Stimulated activated CD4-positive, alpha-beta T cell treated with anti-CD3 and anti-CD28 coated beads, Interleukin-15, amount 100 ng/mL, for 1 hour (primary cell): ENCODE data around the gene SRC.

Source experiments
- DNase-seq, 2 donors: peaks; one replicate each; pipeline ENCODE4 v3.0.0-alpha.2; 2020; ENCODE audit warnings: low read depth in 1 of 2, low spot score in 1 of 2

Gene SRC

DNA sequence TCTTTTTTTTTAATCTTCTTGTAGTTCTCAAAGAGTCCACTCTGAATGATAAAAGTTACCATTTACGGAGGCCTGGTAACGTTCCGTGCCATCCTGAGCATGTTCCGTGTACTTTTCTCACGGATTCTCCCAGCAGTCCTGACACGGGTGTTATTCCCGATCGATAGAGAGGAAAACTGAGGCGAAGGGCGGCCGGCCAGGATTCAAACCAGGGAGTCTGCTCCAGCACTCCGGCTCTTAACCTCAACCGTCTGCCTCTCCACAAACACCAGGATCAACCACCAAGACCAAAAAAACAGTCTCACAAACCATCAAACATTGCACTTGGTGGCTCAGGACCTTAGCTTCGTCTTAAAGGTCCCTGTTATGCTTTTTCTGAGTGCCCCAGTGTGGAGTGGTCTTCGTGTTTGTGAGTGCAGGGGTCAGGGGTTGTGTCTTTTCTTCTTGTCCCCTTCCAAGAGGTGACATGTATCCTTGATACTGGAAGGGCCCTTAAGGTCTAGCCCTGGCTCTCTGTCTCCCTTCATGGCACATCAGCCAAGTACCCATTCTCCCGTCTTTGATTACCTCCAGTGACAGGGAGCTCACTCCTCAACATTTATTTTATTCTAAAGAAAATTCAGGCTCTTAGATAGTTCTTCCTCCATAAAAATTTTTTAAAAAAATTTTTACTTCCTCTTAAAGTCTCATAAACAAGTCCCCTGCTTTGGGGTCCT, 35.1 kb downstream of the SRC start:
- no peak for DNase-seq

DNA sequence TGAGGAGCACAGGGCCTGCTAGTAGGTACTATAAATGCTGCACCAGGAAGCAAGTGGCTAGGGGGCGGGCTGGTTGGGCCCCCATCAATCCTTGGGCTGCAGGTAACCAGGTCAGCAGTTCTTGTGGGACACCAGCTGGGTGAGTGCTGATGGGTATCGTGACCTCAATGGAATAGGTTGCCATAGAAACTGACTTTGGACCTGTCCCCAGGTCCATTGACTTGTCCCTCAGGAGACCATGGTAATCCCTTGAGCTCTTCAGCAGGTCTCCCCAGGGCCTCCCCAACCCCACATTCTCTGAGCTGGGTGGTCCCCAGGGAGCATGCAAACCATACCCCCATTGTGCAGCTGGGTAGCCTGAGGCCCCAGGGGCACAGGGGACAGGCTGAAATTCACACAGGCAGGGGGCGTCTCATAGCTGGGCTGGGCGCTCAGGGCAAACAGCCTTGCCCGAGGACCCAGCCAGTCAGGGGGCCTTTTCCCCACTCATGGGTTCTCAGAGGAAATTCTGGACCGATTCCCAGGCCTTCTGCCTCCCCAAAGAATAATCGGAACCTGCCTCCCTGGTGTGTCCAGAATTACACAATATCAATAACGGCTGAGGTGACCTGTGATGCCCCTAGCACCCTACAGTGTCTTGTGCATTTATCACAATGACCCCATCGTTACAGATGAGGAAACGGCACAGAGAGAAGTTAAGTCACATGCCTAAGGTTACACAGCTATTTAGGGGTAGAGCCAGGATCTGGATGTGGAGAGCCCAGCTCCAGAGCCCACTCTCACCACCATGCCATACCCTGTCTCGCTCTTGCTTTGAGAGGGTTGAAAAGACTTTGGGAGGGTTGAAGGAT, 35.9 kb downstream of the SRC start:
- DNase-seq, result no peak

DNA sequence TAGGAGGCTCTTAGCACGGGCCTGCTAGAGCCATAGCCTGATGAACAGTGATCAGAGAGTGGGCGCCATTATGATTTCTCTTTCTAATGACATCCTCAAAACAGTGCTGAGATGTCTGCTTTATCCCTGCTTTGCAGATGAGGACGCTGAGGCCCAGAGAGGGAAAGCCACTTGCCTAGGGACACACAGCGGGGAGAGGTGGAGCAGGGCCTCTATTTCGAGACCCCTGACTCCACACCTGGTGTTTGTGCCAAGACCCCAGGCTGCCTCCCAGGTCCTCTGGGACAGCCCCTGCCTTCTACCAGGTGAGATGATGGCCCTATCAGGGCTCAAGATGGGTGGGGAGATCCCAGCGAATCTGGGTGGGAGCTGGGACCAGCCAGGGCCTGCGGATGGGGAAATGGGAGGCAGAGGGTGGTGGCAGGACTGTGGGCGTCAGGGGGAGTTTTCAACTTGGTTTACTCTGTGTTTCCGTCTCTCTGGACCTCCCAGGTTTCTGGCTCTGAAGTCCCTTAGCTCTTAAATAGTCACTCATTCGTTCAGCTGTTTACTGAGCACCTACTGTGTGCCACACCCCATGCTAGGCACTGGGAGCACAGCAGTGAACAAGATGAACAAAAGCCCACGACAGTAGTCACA, 36.7 kb downstream of the SRC start:
- DNase-seq, result no peak

DNA sequence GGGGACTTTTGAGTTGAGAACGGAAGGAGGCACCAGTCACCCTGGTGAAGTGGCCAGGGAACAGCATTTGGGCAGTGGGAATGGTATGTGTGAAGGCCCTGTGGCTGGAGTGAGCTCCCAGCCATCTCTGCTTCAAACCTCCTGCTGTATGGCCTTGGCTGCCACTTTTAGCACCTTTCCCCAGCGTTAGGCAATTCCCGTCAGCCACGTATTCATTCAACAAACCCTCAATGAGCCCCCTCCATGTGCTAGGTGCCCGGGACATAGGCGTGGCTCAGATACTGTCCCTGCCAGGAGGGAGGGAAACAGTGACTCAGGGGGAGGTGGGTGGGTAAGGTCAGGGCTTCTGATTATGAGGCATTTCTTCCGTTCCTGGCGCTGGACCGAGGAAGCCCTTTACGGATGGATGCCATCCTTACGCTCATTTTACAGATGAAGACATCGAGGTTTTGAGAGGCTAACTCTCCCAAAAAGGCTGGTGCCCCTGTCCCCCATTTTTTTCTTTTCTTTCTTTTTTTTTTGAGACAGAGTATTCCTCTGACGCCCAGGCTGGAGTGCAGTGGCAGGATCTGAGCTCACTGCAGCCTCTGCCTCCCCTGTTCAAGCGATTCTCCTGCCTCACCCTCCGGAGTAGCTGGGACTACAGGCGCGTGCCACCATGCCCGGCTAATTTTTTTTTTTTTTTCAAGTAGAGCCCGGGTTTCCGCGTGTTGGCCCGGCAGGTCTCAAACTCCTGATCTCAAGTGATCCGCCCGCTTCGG, 37.5 kb downstream of the SRC start:
- DNase-seq, result no peak

DNA sequence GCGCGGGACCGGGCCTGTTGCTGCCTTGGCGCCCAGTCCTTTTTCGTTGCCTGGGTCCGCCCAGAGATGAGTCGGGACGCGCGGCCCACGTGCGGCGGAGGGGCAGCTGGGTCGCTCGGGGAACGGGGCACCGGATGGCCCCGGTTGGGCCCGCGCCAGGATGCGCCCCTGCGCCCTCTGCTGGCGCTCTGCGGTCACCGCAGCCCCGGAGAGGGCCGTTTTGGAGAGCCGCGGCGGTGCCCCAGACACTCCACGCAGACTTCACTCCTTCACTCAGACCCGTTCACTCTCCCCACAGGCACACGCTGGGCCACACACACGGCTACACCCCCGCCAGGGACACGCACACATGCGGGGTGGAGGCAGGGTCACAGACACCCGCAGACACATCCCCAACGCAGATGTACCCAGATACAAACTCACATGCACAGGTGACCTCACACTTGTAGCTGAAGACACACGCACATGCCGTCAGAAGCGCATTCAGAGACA, 38.8 kb downstream of the SRC start:
- DNase-seq, result peak; percentile 66 to 74

DNA sequence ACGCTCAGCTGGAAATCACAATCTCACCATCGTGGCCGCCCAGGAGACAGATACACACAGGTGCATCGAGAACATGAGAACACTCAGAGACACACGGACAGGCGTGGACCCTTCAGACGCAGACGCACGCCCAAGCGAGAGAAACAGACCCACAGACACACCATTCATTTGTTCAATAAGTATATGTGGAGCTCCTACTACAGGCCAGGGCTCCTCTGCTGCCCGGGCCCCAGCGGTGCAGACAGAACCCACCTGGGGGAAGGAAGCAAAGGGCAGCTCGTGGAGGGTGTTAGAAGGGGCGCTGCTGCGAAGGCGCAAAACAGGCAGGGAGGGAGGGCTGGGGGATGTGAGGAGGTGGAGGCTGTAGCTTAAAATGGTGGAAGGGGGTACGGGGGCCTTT, 39.2 kb downstream of the SRC start:
- DNase-seq, result no peak

DNA sequence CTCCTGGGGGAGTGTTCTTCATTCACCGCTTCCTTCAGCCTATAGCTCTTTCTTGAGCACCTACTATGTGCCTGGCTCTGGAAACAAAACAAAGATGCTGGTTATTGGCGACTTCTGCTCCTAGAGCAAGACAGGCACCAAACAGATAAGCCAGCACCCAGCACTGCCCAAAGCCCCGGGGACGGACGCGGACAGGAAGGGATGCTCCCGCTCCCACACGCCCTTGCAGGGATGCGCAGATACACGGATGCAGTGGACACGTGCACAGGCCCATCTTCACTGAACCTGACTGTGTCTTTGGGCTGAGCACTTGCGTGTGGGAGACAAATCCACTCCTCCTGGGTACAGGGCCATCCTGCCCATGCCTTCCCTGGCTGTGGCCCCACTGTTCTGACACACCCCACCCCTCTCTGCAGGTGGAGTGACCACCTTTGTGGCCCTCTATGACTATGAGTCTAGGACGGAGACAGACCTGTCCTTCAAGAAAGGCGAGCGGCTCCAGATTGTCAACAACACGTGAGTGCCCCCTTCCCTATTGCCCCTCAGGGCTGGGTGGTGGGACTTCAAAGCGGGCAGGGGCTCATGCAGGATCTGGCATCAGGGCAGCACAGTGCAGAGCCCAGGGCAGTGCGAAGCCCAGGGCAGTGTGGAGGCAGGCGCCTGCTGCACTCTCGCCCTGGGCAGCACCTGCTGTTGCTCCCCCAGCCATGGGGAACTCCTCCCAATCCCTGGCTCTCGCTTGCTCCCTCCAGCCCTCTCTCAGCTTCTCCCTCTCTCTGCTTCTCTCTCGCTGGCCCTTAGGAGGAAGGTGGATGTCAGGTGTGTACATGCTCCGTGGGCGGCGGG, 39.9 kb downstream of the SRC start:
- no peak for DNase-seq

DNA sequence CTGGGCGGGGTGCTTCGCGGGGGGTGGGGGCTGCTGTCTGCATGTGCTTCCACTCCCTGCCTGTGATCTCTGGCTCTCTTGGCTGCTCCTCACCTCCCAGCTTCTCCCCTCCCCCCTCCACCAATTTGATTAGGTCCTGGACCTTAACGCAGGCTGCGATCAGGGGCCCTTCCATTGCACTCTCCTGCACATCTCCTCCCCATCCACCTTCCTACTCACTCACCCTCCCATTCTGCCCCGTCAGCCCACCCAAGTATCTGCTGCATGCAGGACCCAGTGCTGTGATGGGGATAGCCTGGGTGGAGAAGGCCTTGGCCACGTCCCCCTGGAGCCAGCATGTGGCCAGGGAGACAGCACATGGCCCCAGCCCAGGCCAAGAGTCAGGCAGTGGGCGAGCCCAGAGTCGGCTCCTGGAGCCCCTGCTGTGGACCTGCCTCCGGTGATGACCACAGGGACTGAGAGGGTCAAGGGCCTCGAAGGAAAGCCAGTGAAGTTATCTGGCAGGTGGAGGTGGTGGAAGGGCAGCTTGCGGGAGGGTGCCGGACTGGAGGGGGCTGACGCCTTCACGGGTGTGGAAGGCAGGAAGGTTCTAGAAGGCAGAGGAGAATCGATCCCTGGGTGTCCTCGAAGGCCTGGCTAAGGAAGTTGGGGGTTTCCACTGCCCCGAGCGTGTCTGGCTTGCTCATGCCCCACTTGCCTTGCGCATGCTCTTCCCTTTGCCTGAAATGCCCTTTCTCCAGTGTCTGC, 40.7 kb downstream of the SRC start:
- no peak for DNase-seq

DNA sequence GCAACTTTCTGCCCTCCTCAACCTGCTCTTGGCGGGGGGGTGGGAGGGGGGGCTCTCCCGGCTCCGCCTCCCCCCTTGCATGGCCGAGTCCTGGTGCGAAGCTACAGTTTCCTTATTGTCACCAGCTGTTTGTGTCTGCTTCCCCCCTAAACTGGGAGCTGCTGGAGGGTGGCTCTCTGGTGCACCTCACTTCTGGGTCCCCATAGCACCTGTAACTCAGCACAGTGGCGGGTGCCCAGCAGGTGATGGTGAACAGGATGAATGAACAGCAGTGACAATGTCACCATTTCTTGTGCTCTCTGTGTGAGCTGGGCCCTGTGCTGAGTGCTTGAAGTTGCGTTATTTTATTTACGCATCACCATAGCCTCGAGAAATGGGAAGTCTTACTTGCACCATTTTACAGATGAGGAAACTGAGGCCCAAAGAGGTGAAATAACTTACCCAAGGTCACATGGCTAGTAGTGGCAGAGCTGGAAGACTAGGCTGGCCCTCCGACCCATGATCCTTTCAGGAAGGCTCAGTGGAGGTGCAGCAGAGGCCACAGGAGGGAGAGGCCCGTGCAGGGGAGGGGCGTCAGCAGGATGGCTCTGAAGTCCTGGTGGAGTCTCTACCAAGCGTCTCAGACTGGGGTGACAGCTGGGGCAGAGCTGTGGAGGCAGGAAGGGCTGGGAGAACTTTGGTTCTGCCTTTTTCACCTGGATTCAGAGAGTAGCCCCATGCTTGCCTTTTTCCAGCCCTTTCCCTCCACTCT, 41.8 kb downstream of the SRC start:
- no peak for DNase-seq

DNA sequence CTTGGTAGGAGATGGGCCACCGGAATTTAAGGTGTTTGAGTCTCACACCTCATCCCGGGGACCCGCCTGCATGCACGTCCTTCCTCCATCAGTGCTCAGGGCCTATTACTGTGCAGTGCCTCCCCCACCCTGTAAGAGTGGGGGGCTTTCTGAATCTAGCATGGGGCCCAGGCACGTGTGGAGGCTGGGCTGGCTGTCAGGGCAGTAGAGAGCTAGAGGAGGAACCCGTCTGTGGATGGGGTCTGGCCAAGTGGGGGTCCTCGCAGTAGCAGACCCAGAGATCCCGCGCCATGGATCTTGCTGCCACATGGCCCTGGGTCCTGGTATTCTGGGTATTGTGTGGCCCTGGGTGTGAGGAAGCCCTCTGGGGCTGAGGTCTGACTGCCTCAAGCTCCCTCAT, 42.9 kb downstream of the SRC start:
- no peak for DNase-seq

DNA sequence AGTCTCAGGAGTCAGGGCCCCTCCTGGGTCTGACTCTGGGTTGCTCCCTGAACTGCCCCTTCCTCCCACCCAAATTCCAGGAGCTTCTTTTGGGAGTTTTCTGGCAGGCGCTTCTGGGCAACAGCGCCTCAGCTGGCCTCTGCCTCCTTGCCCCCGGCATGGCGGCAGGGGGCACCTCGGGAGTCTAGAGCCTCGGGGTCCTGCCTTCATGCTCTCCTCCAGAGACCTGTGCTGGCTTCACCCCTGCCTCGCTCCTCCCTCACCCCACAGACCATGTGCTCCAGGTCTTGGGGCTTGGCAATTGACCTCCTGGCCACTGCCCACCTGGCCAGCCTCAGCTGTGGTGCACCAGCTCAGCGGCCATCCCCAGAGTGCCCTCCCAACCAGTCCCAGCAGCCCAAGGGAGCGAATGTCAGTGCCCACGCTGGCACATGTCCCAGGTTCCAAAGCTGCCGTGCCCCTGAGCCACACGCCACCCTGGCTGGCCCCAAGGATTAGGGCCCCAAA, 43.4 kb downstream of the SRC start:
- no peak for DNase-seq

DNA sequence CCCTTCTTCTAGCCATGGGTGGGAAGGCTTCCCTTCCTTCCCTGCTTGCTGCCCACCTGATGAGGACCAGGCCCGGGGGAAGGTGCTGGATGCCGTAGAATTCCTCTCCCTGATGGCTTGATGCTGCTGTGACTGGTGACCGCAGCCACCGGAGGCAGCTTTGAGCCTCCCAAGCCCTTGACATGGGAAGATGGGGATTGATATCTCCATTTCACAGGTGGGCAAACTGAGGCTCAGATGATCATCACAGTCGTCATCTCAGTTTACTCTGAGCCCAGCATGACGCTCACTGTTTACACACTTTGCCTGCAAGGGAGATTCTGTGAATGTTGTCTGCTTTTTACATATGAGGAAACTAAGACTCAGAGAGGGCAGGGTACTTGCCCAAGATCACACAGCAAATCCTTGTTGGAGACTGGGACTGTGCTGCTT, 43.9 kb downstream of the SRC start:
- no peak for DNase-seq

DNA sequence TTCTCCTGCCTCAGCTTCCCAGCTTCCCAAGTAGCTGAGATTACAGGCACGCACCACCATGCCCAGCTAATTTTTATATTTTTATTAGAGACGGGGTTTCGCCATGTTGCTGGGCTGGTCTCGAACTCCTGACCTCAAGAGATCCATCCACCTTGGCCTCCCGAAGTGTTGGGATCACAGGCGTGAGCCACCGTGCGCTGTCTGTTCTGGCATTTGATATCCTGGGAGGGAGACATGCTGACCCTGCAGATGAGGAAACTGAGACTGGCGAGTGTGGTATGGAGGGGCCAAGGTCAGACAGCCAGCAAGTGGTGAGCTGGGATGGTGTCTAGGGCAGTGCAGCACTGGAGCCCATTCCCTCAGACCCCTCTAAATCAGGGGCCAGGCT, 44.6 kb downstream of the SRC start:
- no peak for DNase-seq

DNA sequence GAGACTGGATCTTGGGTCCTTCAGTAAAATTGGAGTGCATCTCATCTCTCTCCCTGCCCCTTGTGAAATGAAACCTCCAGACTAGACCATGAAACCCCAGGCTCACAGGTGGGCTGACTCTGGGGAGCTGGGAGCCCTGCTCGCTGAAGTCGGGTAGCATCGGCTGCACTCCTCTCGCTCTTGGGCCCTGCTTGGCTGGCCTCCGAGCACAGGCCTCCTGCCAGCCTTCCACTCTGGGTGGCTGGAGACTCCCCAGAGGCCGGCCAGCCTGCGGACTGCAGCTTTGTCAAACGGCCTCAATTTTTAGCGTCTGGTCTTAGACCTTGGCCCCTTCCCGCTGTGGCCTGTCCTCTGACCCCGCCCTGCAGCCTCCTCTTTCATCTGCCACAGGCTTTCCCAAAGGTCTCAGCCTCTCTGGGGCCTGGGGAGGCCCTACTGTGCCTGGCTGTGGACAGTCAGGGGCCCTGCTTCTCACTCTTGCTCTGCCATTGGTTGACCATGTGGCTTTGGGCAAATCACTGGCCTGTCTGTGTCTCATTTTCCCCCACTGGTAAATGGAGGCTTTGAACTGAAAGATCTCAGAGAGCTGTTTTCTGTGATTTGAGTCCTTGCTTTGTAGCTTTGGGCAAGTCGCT, 45.1 kb downstream of the SRC start:
- no peak for DNase-seq

DNA sequence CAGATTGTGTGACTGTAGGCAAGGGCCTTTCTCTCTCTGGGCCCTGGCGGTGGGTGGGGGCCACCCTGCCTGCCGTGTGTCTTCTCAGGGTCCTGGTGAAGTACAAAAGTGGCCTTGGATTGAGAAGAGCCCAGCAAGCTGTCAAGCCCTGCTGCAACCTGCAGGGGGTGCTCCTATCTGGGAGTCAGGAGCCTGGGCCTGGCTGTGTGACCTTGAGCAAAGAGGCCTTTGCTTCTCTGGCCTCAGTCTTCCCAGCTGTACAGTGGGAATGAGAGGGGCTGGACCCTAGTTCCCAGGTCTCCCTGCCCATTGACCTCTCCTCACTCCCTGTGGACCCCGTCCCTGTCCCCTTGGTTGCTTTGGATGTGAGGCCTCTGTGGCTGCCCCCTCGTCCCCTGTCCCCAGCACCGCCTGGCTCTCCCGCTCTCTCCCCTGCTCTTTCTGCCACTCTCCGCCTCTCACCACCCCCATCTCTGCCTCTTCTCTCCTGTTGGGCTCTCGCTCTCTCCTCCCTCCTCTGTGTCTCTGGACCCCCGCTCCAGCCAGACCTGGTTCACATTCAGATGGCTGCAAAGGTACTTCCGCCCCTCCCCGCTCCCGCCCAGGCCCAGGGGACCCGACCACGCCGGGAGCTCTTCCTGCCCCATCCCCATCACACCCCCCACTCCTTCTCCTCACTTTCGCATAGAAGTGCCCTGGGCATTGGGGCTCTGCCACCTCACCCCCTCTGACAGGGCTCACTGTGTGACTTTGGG, 46.7 kb downstream of the SRC start:
- no peak for DNase-seq

DNA sequence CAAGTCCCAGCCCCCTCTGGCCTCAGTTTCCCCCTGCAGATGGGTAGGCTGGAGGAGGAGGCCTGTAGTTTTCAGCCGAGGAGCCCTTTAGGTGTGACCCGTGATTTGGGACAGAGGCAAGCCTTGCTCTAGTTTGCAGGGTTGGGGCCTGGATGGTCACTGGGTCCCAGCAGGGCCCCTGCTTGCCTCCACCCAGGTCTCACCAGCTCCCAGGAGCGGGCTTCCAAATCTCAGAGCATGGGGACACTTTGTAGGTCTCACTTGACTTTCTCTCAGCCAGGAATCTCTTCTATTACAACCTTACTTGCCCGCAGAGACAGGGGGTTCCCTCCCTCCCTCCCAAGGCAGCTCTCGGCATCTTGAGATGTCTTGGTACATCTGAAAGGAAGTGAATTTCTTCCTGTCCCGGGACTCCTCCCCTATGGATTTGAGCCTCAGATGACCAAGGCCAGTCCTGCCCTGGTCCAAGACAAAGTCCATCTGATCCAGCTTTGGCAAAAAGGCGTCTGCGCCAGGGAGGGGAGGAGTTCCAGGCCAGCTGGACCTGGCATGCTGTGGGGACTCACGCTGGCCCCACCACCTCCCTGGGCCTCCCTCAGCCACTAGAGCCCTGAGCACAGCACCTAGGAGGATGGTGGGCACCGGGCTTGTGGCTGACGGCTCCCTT, 47.4 kb downstream of the SRC start:
- no peak for DNase-seq
